HG03432 (cell line): ENCODE results near the gene CASP8.

Experiments
- ATAC-seq: cut with Tn5 transposase; IDR thresholded peaks from one replicate; pipeline ENCODE4 v1.9.1; 2021; ENCODE audit warnings: mild to moderate bottlenecking, moderate library complexity; ENCODE audit not compliant: unreplicated experiment

CASP8 gene

DNA sequence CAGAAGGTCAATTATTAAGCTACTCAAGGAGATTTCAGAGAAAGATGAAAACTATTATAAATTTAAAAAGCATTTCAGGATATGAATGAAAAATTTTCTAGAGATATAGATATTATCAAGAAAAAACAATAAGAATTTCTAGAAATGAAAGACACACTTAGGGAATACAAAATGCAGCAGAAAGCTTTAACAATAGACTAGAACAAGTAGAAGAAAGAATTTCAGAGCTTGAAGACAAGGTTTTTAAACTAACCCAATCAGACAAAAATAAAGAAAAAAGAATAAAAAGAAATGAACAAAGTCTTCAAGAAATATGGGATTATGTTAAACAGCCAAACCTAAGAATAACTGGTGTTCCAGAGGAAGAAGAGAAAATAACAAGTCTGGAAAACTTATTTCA, 62.4 kb downstream of the CASP8 start:
- ATAC-seq, result no peak

DNA sequence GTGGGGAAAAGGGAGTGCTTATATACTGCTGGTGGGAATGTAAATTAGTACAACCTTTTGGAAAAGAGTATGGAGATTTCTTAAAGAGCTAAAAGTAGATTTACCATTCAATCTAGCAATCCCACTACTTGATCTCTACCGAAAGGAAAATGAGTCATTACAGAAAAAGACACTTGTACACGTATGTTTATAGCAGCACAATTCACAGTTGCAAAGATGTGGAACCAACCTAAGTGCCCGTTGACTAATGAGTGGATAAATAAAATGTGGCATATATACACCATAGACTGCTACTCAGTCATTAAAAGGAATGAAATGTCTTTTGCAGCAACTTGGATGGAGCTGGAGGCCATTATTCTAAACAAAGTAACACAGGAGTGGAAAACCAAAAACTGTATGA, 67.3 kb downstream of the CASP8 start:
- no peak for ATAC-seq

DNA sequence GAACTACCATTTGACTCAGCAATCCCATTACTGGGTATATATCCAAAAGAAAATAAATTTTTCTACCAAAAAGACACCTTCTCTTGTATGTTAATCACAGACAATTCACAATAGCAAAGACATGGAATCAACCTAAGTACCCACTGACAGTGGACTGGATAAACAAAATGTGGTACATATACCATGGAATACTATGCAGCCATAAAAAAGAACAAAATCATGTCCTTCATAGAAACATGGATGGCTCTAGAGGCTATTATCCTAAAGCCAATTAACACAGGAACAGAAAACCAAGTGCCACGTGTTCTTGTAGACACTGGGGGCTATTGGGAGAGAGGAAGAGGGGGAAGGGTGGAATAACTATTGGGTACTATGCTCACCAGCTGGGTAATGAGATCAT, 69.1 kb downstream of the CASP8 start:
- no peak for ATAC-seq
